Stimulated activated CD4-positive, alpha-beta T cell treated with anti-CD3 and anti-CD28 coated beads, Interleukin-1b, Interleukin-23, amount 100 ng/mL, for 48 hours (primary cell): ENCODE results near the gene GLI2.

Source experiments
- DNase-seq: peaks from one replicate; pipeline ENCODE4 v3.0.0-alpha.2; 2020

The GLI2 gene

GRCh38 chr2:120715941-120716340 is 19.7 kb upstream of the GLI2 start:
- DNase-seq, result no peak

DNA sequence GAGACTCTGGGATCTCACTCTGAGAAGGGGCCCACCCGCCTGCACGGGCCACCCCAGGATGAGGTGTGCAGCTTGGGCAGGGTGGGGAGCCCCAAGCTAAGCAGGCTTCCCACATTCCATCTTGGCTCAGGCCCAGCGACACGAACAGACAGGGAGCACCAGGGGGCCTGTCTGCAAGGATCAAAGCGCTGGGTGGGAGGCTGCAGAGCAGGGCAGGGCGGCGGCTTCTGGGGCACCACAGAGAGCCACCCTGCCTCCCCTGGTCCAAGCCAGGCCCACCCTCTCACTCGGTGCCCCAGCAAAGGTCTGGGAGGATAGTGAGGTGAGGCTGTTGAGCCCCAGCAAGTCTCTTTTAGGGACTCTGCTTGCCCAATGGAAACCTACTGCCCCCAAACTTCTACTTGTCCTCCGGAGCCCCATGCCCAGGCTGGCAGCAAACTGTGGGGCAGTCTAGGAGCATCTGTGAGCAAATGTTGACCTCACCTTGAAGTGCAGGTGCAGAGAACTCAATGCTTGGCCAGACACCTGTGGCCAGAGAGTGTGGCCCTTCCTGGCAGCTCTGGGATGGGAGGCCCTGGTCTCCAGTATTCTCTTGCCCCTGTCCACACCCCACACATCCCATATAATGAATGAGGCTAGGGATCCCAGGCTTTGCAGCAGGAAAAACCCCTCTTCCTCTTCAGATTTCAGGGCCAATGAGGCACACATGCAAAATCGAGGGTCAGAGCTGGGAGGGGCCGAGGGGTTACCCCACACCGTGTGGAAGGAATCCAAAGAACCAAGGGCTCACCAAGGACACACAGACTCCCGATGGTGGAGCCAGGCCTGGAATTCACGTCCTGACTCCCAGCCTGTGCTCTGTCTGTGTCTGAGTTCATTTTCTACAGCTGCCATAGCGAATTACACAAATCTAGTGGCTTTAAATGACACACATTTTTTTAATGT is 18.8 kb upstream of the GLI2 start:
- DNase-seq, result no peak

DNA sequence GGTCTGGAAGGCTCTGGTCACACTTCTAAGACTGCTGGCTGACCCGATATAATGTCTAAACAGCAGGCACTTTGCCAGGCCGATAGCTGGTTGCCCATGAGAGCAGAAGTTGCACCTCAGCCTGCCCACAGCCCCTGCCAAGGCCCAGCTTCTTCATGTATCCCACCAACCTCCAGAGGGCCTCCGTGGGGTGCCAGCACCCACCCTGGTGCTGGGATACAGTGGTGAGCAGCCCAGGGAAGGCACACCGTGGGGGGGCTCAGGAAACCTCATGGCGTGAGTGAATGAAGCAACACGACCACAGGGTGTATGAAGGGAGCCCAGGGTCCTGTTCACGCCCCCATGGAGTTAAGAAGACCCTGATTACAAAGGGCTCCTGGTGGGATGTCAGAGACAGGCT is 16.2 kb upstream of the GLI2 start:
- no peak for DNase-seq

- DNase-seq, result no peak
These were observed 15.4 kb upstream of the GLI2 start for GRCh38 chr2:120720231-120720630.

- DNase-seq, result no peak
These were observed 14.8 kb upstream of the GLI2 start for GRCh38 chr2:120720746-120721375.

GRCh38 chr2:120722246-120722567 is 13.5 kb upstream of the GLI2 start:
- no peak for DNase-seq

DNA sequence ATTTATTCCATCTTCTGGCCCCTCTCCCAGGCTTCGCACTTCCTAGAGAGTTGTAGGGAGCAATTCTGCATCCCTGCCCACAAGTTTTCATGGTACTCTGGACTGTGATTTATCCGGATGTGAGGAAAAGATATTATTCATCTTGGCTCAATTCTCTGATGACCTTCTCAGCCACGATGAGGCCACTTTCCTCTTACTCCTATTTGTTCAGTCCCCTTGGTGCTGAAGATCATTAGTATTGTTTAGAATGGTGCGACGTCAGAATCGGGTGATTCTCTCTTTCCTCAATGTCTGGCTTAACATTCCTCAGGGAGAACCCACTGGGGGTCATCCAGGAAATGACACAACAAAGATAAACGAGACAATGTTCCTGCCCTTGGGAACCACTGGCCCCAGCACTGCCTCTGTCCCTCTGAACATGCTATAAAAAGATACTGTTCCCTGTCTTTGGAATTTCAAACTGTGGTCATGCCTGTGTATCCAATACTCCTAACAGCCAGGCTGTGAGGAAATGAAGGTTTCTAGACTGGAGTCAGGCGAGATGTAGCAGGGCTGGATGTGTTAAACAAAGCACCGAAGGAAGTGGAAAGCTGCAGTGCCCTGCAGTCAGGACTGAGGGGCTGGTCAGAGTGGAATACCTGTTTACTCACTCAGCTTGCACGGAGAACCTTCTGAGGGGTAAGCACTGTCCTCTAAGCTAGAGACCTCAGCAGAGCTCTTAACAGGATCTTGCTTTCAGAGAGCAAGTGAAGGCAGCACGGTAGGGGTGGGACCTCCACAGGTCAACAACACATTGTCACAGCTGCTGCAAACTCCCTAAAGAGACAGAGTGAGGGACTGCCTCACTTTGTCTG is 12.9 kb upstream of the GLI2 start:
- no peak for DNase-seq

DNA sequence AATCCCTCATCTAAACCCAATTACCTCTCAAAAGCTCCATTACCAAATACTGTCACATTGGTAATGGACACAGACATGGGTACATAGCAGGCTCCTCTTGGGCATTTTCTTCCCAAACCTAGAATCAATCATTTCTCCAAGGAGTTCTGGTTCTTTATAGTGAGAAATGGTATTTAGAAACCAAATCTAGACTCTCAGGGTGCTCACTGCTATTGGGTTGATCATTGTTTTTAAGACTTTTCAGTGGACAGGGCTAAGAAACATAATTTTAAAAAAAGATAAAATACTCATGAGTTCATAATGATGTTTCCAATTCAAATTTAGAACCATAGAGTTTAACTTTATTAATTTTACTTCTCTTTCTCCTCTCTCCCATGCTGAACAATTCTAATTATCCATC is 9.4 kb upstream of the GLI2 start:
- DNase-seq, result no peak

- DNase-seq, result no peak
These were observed 6.0 kb upstream of the GLI2 start for GRCh38 chr2:120729406-120730399.

- no peak for DNase-seq
These were observed 4.5 kb upstream of the GLI2 start for GRCh38 chr2:120731175-120731574.

DNA sequence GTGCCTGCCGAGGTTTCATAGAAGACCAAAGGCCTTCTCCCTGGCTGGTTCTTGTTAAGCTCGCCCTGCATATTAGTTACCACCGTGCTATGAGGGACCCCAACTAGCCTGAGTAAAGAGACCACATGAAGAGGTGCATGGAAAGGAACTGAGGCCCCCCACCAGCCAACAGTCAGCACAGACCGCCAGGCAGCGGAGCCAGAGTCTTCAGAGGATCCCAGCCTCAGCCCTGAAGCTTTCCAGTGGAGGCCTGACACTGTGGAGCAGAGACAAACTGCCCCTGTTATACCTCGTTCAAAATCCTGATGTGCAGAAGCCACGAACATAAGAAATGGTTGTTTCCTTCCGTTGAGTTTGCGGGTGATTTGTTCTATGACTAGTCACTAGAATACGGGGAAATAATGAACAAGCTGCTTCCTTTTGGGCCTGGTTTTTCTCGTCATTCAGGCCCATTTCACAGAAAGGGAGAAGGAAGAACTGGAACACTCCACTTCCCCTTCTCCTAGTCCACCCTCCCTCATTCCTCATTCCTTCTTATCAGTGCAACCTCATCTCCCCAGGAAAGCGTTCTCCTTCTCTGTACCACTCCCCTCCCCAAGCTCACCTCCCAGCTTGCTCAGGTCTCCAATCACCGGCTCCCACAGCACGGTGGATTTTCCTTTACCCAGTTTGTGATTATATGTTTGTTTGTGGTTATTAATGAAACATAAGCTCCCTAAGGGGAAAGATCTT is 3.0 kb upstream of the GLI2 start:
- no peak for DNase-seq

DNA sequence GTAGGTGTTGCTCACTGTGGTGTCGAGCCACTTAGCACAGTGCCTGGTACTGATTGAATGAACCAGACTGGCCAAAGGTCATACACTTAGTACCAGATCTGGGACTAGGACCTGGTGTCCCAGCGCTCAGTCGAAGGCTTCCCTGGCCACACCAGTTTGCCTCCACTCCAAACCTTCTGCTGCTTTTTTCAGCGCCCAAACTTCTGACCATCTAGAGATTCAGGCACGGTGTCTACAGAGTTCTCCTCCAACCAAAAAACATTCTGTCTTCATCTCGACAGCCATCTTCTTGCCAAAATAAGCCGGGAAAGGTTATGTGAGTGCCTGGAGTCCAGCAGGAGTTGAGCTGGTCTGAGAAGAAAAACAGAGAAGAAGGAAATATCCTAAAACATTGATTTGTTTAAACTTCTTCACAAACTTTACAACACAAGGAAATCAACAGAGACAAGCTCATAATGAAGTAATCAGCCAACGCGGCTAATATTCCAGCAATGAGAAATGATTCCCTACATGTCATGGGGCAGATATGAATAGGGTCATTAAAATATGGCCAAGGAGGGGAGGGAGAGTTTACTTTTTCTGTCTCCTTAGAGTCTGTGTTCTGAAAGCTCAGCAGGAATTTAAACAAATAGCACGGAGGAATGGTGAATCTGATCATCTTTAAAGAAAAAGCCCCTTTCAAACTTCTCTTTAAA is 2.3 kb upstream of the GLI2 start:
- DNase-seq, result no peak

GRCh38 chr2:120734930-120735651 is 577 bp upstream of the GLI2 start:
- no peak for DNase-seq

- no peak for DNase-seq
These were observed 545 bp downstream of the GLI2 start for GRCh38 chr2:120736202-120736623.

DNA sequence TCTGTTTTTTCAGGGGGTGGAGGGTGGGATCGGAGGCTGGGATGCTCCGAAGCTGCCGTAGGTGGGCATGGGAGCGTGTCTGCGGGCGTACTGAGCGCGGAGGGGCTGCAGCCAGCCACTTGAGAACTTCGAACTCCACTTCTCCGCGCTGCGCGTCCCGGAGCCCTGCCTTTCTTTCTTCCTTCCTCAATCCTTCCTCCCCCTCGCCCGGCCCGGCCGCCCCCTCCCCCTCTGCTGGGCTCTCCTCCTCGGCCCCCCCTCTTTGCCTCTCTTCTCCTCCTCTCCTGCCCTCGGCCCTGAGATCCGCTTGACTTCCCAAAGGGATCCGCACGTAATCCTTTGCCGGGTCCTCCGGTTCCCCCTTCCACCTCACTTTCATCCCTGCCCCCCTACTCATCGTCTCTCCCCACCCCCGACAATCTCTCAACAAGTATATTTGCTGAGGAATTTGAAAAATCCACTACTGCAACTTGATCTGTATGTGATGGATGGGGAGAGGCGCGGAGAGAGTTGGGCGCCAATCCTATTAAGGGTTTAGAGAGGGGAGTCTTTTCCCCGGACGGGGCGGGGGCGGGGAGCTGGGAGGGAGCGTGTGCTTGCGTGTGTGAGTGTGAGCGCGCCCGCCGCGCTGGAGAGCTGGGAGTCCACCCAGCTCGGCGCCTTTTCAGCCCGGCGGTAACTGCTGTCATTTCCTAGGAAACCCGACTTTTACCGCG is 1.1 kb downstream of the GLI2 start:
- DNase-seq, result no peak

DNA sequence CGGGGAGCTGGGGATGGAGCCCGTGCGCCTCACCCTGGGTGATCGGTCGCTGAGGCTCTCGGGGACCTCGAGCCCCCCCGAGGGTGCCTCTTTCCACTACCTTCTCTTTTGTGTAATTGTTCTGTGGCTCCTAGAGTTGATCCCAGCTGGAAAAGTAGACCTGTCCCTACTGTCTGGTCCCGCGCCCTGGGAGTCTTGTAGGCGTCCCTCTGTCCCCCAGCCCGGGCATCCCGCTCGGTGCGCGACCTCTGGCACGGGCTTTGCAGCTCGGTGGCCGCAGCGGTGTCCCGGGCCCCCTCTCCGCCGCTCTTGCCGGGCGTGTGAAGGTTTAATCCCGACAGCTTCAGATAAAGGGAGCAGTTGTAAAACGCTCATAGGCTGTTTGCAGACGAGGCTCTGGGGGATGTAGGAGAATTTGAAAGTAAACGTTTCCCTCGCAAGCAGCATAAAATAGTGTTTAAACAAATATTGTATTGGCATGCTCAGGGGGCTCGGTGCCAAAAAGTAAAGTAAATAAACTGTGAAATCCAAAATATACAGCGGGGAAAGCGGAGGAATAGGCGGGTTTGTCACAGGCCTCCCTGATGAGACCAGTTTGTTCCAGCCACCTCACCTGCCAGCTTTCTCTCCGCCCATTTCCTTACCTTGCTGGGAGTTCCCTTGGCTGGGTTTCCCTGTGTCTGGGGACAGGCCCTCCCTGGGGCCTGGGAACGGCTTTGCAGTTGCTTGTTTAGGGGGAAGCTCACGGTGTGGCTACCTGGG is 1.9 kb downstream of the GLI2 start:
- DNase-seq, result no peak

DNA sequence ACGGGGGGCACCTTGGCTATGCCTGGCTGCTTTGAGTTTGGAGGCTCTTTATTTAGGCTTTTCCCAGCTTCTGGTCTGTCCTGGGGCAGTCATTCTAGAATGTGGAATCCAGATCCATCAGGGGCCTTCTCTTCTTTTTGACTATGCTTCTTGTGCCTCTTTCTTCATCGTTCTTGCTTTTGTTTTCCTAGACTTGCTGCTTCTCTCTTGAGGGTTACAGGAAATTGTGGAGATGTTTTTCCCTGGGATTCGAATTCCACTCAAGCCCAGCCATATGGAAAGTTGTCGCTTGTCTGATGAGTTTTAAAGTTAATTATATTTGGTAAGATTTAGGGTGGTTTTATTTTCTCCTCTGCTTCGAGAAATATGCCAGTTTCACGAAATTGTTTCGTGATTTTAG is 2.4 kb downstream of the GLI2 start:
- no peak for DNase-seq

GRCh38 chr2:120738786-120739437 is 3.2 kb downstream of the GLI2 start:
- no peak for DNase-seq
